Esophagus muscularis mucosa (tissue), 4 donors: Measurements from ENCODE around the gene KLRD1. TPM values are rescaled to one million over a fixed set of nuclear protein-coding genes. Genes with fewer than 3 reads are reported as not detected.

Experiments
- DNase-seq: peaks from one replicate; pipeline ENCODE4 v3.0.0-alpha.2; 2017; ENCODE audit errors: extremely low spot score
- H3K27ac ChIP-seq, 4 donors: fragments of 200-600 bp; sonication (generic); replicated peaks in 1 of 4; 1 replicate in 3 of 4; 2 replicates in 1 of 4; pipeline ENCODE4 v1.5.1; 2016 to 2019; ENCODE audit warnings: mild to moderate bottlenecking in 1 of 4
- H3K27me3 ChIP-seq, 4 donors: fragments of 200-600 bp; sonication (generic); one replicate each; pipeline versions ENCODE4 v1.5.1 to v1.6.0; 2016 to 2019
- H3K36me3 ChIP-seq, 4 donors: fragments of 200-600 bp; sonication (generic); one replicate each; pipeline ENCODE4 v1.5.1; 2016 to 2019
- H3K4me1 ChIP-seq, 4 donors: fragments of 200-600 bp; sonication (generic); one replicate each; pipeline ENCODE4 v1.5.1; 2016 to 2019
- H3K4me3 ChIP-seq, 4 donors: fragments of 200-600 bp; sonication (generic); 1 replicate in 2 of 4; 2 replicates in 2 of 4; pipeline ENCODE4 v1.5.1; 2016 to 2019; ENCODE audit warnings: mild to moderate bottlenecking in 4 of 4, moderate library complexity in 1 of 4
- H3K9me3 ChIP-seq, 4 donors: fragments of 200-600 bp; sonication (generic); 1 replicate in 3 of 4; 2 replicates in 1 of 4; pipeline ENCODE4 v1.5.1; 2016 to 2019
- EP300 ChIP-seq: sonication (generic); formaldehyde crosslinking; IDR thresholded peaks from one replicate; pipeline ENCODE4 v1.6.1; 2017; ENCODE audit warnings: antibody characterized with exemption
- POLR2A ChIP-seq: fragments of 450-650 bp; IDR thresholded peaks from one replicate; pipeline ENCODE4 v1.6.1; 2017; ENCODE audit warnings: antibody characterized with exemption, moderate library complexity, mild to moderate bottlenecking, low read depth
- POLR2AphosphoS5 ChIP-seq, 2 donors: sonication (generic); formaldehyde crosslinking; IDR thresholded peaks; one replicate each; pipeline ENCODE4 v1.6.1; 2017; ENCODE audit warnings: antibody characterized with exemption in 2 of 2
- WGBS: methylation state at CpG from one replicate; pipeline ENCODE4 v1.1.5; 2018; 5-methylcytosine and 5-hydroxymethylcytosine counted together
- intact Hi-C: fragments of 100-400 bp; cut with DNase I; formaldehyde crosslinking; loops from one replicate; pipeline ENCODE4 v1.15.1; 2023
- total RNA-seq, 4 donors: library from RNA; depleted of rRNA; stranded (reverse); fragments of >200 nt; gene quantifications; one replicate each; pipeline versions ENCODE4 v1.1.0 to v1.2.1, GENCODE V29; 2016
- TF ChIP-seq, protein P1 (sequence below), 3 experiments: fragments of 200-600 bp in 2 of 3; fragments of 450-650 bp in 1 of 3; sonication (generic) in 2 of 3; IDR thresholded peaks; one replicate each; pipeline ENCODE4 v1.5.1; 2017 to 2019; ENCODE audit warnings: antibody characterized with exemption in 3 of 3, mild to moderate bottlenecking in 2 of 3, moderate library complexity in 1 of 3

KLRD1 gene
- total RNA-seq, 4 donors from 2014 or later, result 0.32 to 1.3 (median 0.73) TPM

DNA sequence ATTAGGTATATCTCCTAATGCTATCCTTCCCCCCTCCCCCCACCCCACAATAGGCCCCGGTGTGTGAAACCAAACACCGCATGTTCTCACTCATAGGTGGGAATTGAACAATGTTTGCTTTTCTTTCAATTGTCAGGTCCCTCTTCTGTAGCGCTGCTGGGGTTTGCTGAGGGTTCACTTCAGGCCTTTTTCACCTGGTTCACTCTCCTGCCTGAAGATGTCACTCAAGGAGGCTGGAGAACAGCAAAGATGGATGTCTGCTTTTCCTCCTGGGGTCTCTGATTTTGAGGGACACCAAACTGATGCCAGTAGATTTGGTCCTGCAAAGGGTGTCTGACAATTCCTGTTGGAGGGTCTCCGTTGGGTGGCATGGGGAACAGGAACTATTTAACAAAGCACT lies 46.4 kb downstream of the KLRD1 start:
- Histone ChIP-seq H3K27me3 (no peaks in the 10 kb centered on the region), H3K4me3 (no peak overlapping the region), H3K9me3 (no peaks in the 10 kb centered on the region), H3K36me3 (no peaks in the 10 kb centered on the region), H3K4me1 (no peaks in the 10 kb centered on the region), H3K27ac (no peak overlapping the region)
- no peak for TF ChIP-seq POLR2AphosphoS5 (IDR thresholded peaks at IDR 0.05)
- TF ChIP-seq EP300, result no peak
- no peak for TF ChIP-seq POLR2A
- TF ChIP-seq, protein P1, sequence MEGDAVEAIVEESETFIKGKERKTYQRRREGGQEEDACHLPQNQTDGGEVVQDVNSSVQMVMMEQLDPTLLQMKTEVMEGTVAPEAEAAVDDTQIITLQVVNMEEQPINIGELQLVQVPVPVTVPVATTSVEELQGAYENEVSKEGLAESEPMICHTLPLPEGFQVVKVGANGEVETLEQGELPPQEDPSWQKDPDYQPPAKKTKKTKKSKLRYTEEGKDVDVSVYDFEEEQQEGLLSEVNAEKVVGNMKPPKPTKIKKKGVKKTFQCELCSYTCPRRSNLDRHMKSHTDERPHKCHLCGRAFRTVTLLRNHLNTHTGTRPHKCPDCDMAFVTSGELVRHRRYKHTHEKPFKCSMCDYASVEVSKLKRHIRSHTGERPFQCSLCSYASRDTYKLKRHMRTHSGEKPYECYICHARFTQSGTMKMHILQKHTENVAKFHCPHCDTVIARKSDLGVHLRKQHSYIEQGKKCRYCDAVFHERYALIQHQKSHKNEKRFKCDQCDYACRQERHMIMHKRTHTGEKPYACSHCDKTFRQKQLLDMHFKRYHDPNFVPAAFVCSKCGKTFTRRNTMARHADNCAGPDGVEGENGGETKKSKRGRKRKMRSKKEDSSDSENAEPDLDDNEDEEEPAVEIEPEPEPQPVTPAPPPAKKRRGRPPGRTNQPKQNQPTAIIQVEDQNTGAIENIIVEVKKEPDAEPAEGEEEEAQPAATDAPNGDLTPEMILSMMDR (IDR thresholded peaks at IDR 0.05), result no peak
- DNase-seq, result no peak
- 86% methylated on average over 1 of the region's 4 CpGs for WGBS
- intact Hi-C loops, result no loop called here

DNA sequence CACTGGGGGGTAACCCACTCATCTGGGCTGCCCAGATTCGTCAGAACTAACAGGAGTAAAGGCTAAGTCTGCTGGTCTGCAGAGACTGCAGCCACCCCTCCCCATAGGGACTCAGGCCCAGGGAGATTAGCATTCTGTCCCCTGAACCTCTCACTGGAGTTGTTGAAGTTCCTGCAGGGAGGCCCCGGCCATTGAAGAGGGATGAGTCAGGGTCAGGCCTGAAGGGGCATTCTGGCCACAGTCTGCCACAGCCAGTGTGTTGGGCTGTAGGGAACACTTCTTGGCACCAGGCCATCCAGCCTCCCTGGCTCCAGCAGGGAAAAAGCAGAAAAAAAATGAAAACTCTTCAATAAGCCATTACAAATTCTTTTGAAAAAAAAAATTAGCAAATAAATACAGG lies 46.8 kb downstream of the KLRD1 start:
- Histone ChIP-seq H3K36me3 (no peaks in the 10 kb centered on the region), H3K27me3 (no peaks in the 10 kb centered on the region), H3K4me1 (no peaks in the 10 kb centered on the region), H3K4me3 (no peak overlapping the region), H3K9me3 (no peaks in the 10 kb centered on the region), H3K27ac (no peak overlapping the region)
- TF ChIP-seq EP300, result no peak
- no peak for TF ChIP-seq POLR2AphosphoS5 (IDR thresholded peaks at IDR 0.05)
- no peak for TF ChIP-seq POLR2A
- TF ChIP-seq, protein P1 (IDR thresholded peaks at IDR 0.05), result no peak
- no peak for DNase-seq
- 71% methylated on average over 1 of the region's 2 CpGs for WGBS
- intact Hi-C loops, result no loop called here

DNA sequence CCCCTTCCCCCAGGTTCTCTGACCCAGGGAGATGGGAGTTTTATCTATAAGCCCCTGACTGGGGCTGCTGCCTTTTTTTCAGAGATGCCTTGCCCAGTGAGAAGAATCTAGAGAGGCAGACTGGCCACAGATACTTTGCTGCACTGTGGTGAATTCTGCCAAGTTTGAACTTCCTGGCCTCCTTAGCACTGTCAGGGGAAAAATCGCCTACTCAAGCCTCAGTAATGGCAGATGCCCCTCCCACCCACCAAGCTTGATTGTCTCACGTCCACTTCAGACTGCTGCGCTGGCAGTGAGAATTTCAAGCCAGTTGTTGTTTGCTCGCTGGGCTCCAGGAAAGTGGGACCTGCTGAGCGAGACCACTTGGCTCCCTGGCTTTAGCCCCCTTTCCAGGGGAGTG lies 50.5 kb downstream of the KLRD1 start:
- no peaks in the 10 kb centered on the region for H3K9me3 ChIP-seq
- TF ChIP-seq POLR2A (no peak), EP300 (no peak), POLR2AphosphoS5 (IDR thresholded peaks at IDR 0.05) (no peak)
- TF ChIP-seq, protein P1 (IDR thresholded peaks at IDR 0.05), result no peak
- H3K27me3 ChIP-seq, result no peaks in the 10 kb centered on the region
- peaks cover 3 to 15% (median 10%) of the 10 kb centered on the region in 4 donors for H3K4me1 ChIP-seq
- H3K36me3 ChIP-seq, result no peaks in the 10 kb centered on the region
- intact Hi-C loops, result no loop called here
- no peak overlapping the region for H3K4me3 ChIP-seq
- no peak for DNase-seq
- 56% methylated on average over 4 of the region's 5 CpGs for WGBS
- H3K27ac ChIP-seq, result no peak overlapping the region

DNA sequence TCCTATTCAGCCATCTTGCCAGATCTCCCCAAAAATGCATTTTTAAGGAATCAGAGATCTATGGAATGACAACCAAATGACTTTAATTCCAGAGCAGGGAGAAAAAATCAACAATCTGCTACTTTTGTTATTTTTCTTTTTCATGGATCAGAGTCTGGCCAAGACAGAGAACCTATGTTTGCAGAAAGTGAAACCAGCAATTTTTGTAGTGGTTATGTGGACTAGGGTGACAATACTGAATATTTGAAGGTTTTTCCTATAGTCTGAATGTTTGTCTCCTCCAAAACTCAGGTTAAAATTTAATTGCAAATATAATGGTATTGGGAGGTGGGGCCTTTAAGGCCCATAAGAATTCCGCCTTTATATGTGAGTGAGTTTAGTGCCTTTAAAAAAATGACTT lies 51.3 kb downstream of the KLRD1 start:
- intact Hi-C loops, result no loop called here
- DNase-seq, result no peak
- Histone ChIP-seq H3K4me1 (peaks cover 5 to 24% (median 18%) of the 10 kb centered on the region in 4 donors), H3K27me3 (no peaks in the 10 kb centered on the region), H3K4me3 (no peak overlapping the region), H3K36me3 (no peaks in the 10 kb centered on the region), H3K9me3 (no peaks in the 10 kb centered on the region), H3K27ac (no peak overlapping the region)
- TF ChIP-seq EP300 (no peak), POLR2A (no peak), POLR2AphosphoS5 (IDR thresholded peaks at IDR 0.05) (no peak)
- TF ChIP-seq, protein P1 (IDR thresholded peaks at IDR 0.05), result no peak
- 100% methylated on average over 1 of the region's 1 CpG for WGBS

DNA sequence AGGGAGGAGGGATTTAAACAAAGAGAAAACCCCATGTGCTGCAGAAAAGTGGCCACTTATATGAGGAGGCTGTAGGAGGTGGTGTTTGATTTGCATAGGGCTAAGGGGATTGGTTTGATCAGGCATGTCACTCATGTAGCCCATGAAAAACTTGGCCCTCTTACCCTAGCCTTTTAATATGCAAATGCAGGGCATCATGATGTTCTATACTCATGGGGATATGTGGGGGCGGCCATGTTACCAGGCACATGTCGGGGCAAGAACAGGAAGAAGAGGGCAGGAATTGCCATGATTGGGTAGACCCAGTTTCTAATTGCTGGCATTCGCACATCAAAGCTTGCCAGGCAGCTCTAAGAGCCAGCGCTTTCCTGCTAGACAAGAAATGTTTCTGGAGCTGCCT lies 53.4 kb downstream of the KLRD1 start:
- WGBS, result 90% methylated on average over 4 of the region's 4 CpGs
- Histone ChIP-seq H3K27me3 (no peaks in the 10 kb centered on the region), H3K4me3 (no peak overlapping the region), H3K36me3 (no peaks in the 10 kb centered on the region), H3K27ac (no peak overlapping the region), H3K4me1 (peaks cover 10 to 34% (median 30%) of the 10 kb centered on the region in 4 donors), H3K9me3 (no peaks in the 10 kb centered on the region)
- intact Hi-C loops, result loop anchor here (10.0 kb wide), 1 partner anchor 354 kb away; no protein-coding TSS in a partner anchor
- no peak for DNase-seq
- no peak for TF ChIP-seq EP300
- no peak for TF ChIP-seq POLR2A
